DOHH2 (cell line): Measurements from ENCODE around the gene PTEN.

Source experiments
- H3F3A ChIP-seq: fragments of 200-600 bp; sonication (generic), shearing (Covaris generic); 2 replicates; pipeline ENCODE4 v1.6.0; 2016; ENCODE audit warnings: antibody characterized with exemption, mild to moderate bottlenecking; ENCODE audit not compliant: control insufficient read depth, insufficient read depth
- H3K27ac ChIP-seq: fragments of 200-600 bp; sonication (generic); 2 replicates; pipeline ENCODE4 v1.5.1; 2014; ENCODE audit warnings: low read depth, mild to moderate bottlenecking, low read length, moderate library complexity
- H3K27me3 ChIP-seq: fragments of 200-600 bp; sonication (generic); 2 replicates; pipeline ENCODE4 v1.6.1; 2014; ENCODE audit warnings: mild to moderate bottlenecking, low read length, mixed read lengths; ENCODE audit not compliant: control insufficient read depth
- H3K36me3 ChIP-seq: fragments of 200-600 bp; sonication (generic); 2 replicates; pipeline ENCODE4 v1.6.1; 2014; ENCODE audit warnings: mild to moderate bottlenecking, low read length, moderate library complexity, mixed read lengths; ENCODE audit not compliant: control insufficient read depth
- H3K4me1 ChIP-seq: fragments of 200-600 bp; sonication (generic); 2 replicates; pipeline ENCODE4 v1.6.1; 2014; ENCODE audit warnings: mild to moderate bottlenecking, low read length, mixed read lengths; ENCODE audit not compliant: control insufficient read depth
- H3K4me2 ChIP-seq: fragments of 200-600 bp; sonication (generic); 2 replicates; pipeline ENCODE4 v1.6.0; 2014; ENCODE audit warnings: mild to moderate bottlenecking, low read length, moderate library complexity
- H3K4me3 ChIP-seq: fragments of 200-600 bp; sonication (generic); 2 replicates; pipeline ENCODE4 v1.5.1; 2014; ENCODE audit warnings: mild to moderate bottlenecking, low read length, mixed read lengths
- H3K79me2 ChIP-seq: fragments of 200-600 bp; sonication (generic); 2 replicates; pipeline ENCODE4 v1.6.1; 2014; ENCODE audit warnings: mild to moderate bottlenecking, low read length, mixed read lengths; ENCODE audit not compliant: control insufficient read depth
- H3K9me2 ChIP-seq: fragments of 200-600 bp; sonication (generic); replicated peaks from 2 replicates; pipeline ENCODE4 v1.6.1; 2014; ENCODE audit warnings: mild to moderate bottlenecking, low read length, mixed read lengths; ENCODE audit not compliant: control insufficient read depth
- H3K9me3 ChIP-seq: fragments of 200-600 bp; sonication (generic); 2 replicates; pipeline ENCODE4 v1.6.1; 2014; ENCODE audit warnings: antibody characterized with exemption, low read length, mixed read lengths; ENCODE audit not compliant: control insufficient read depth, insufficient read depth
- H4K20me1 ChIP-seq: fragments of 200-600 bp; sonication (generic); 2 replicates; pipeline ENCODE4 v1.6.0; 2014; ENCODE audit warnings: low read depth, mild to moderate bottlenecking, antibody characterized with exemption, low read length, moderate library complexity; ENCODE audit not compliant: control insufficient read depth, insufficient read depth
- CTCF ChIP-seq: fragments of 200-600 bp; sonication (generic); IDR thresholded peaks from one replicate; pipeline ENCODE4 v1.5.1; 2014; ENCODE audit warnings: antibody characterized with exemption, mild to moderate bottlenecking, low read depth, low read length; ENCODE audit not compliant: poor library complexity, severe bottlenecking
- EZH2phosphoT487 ChIP-seq: fragments of 200-600 bp; sonication (generic); IDR thresholded peaks from 2 replicates; pipeline ENCODE4 v1.6.1; 2017; ENCODE audit warnings: borderline replicate concordance, mild to moderate bottlenecking, antibody characterized with exemption, low read length, moderate library complexity, mixed read lengths

PTEN gene

GRCh38 chr10:87927091-87927490 lies 63.7 kb downstream of the PTEN start:
- 0 out of 2 replicates have a peak overlapping the region, but pooled peaks have one; percentile 9 for H3K4me2 ChIP-seq
- no peaks in the 10 kb centered on the region for H3K9me3 ChIP-seq
- TF ChIP-seq EZH2phosphoT487, result no peak
- no peak for TF ChIP-seq CTCF
- H3F3A ChIP-seq, result peaks cover 4% of the 10 kb centered on the region; the same call in 1 of the 2 replicates
- H3K27ac ChIP-seq, result no peak overlapping the region
- peaks cover 97% of the 10 kb centered on the region for H3K36me3 ChIP-seq
- H4K20me1 ChIP-seq, result no peaks in the 10 kb centered on the region; the same call in 1 of the 2 replicates
- H3K4me1 ChIP-seq, result peaks cover 66% of the 10 kb centered on the region
- H3K27me3 ChIP-seq, result no peaks in the 10 kb centered on the region
- no peaks in the 10 kb centered on the region for H3K9me2 ChIP-seq
- H3K4me3 ChIP-seq, result no peak overlapping the region
- peaks cover 100% of the 10 kb centered on the region for H3K79me2 ChIP-seq

DNA sequence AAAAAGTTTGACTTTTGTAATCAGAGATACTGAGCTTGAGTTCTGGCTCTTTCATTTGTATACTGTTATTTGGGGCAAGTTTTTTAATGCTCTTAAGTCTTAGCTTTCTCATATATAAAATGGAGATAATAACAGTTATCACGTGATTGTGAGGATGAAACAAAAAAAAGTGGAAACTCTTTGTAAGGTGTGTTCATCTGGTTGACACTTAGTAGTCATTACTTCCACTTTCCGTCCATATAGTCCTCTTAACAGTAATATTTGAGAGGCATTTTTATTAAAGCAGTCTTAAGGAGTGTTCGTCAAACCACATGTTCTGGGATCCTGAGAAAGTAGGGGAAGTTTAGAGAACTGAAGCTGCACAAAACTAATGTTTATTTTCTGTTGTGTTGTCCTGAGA lies 65.6 kb downstream of the PTEN start:
- Histone ChIP-seq H3K36me3 (peaks cover 96% of the 10 kb centered on the region), H3K9me2 (no peaks in the 10 kb centered on the region), H3K4me3 (no peak overlapping the region), H3K27ac (no peak overlapping the region), H3K4me1 (peaks cover 47% of the 10 kb centered on the region), H3K27me3 (no peaks in the 10 kb centered on the region), H3K79me2 (peaks cover 95% of the 10 kb centered on the region), H4K20me1 (no peaks in the 10 kb centered on the region), H3F3A (peaks cover 5% of the 10 kb centered on the region; the same call in 1 of the 2 replicates), H3K4me2 (no peak overlapping the region), H3K9me3 (no peaks in the 10 kb centered on the region)
- TF ChIP-seq EZH2phosphoT487 (no peak), CTCF (no peak)

- Histone ChIP-seq H3K27me3 (no peaks in the 10 kb centered on the region), H3K9me3 (no peaks in the 10 kb centered on the region), H3F3A (peaks cover 8% of the 10 kb centered on the region; the same call in 1 of the 2 replicates), H3K79me2 (peaks cover 88% of the 10 kb centered on the region), H3K36me3 (peaks cover 95% of the 10 kb centered on the region), H4K20me1 (no peaks in the 10 kb centered on the region), H3K4me1 (peaks cover 36% of the 10 kb centered on the region), H3K4me2 (no peak overlapping the region), H3K9me2 (no peaks in the 10 kb centered on the region), H3K27ac (no peak overlapping the region), H3K4me3 (no peak overlapping the region)
- TF ChIP-seq EZH2phosphoT487 (no peak), CTCF (no peak)
These were observed 66.7 kb downstream of the PTEN start for GRCh38 chr10:87930141-87930540.
